Effector memory CD4-positive, alpha-beta T cell (primary cell): ENCODE results near the gene EIF4B.
A peak's percentile ranks its signal among the peaks of the same experiment; 100 is the strongest.

Experiments
- DNase-seq, 3 donors: peaks; one replicate each; pipeline ENCODE4 v3.0.0-alpha.2; 2020
- H3K27ac ChIP-seq: 2 replicates; pipeline ENCODE4 v1.7.0; 2013; ENCODE audit warnings: mild to moderate bottlenecking, low read length, moderate library complexity; ENCODE audit not compliant: insufficient read depth, poor library complexity, severe bottlenecking
- H3K27me3 ChIP-seq: replicated peaks from 2 replicates; pipeline ENCODE4 v1.7.0; 2013; ENCODE audit warnings: mild to moderate bottlenecking, low read length; ENCODE audit not compliant: insufficient read depth, control insufficient read depth, poor library complexity, severe bottlenecking
- H3K36me3 ChIP-seq: 2 replicates; pipeline ENCODE4 v1.7.0; 2013; ENCODE audit warnings: mild to moderate bottlenecking, low read length, moderate library complexity; ENCODE audit not compliant: control insufficient read depth, insufficient read depth
- H3K4me1 ChIP-seq: 2 replicates; pipeline ENCODE4 v1.7.0; 2013; ENCODE audit warnings: low read length, mild to moderate bottlenecking; ENCODE audit not compliant: control insufficient read depth, insufficient read depth, poor library complexity, severe bottlenecking
- H3K4me3 ChIP-seq: 2 replicates; pipeline ENCODE4 v1.7.0; 2013; ENCODE audit warnings: low read length, low read depth, mild to moderate bottlenecking; ENCODE audit not compliant: insufficient read depth, poor library complexity, severe bottlenecking
- H3K9me3 ChIP-seq: 2 replicates; pipeline ENCODE4 v1.7.0; 2013; ENCODE audit warnings: mild to moderate bottlenecking, low read length, moderate library complexity; ENCODE audit not compliant: control insufficient read depth

The EIF4B gene

GRCh38 chr12:53050426-53051057 is 44.3 kb downstream of the EIF4B start:
- no peak for DNase-seq
- H3K4me3 ChIP-seq, result no peak overlapping the region
- no peak overlapping the region for H3K27ac ChIP-seq
- H3K9me3 ChIP-seq, result no peaks in the 10 kb centered on the region
- H3K27me3 ChIP-seq, result no peaks in the 10 kb centered on the region
- H3K4me1 ChIP-seq, result peaks cover 10% of the 10 kb centered on the region
- no peaks in the 10 kb centered on the region for H3K36me3 ChIP-seq

- Histone ChIP-seq H3K27ac (no peak overlapping the region), H3K9me3 (no peaks in the 10 kb centered on the region), H3K27me3 (no peaks in the 10 kb centered on the region), H3K36me3 (no peaks in the 10 kb centered on the region), H3K4me3 (no peak overlapping the region), H3K4me1 (peaks cover 10% of the 10 kb centered on the region)
- DNase-seq, result no peak
Observed at GRCh38 chr12:53051058-53051880, 45.0 kb downstream of the EIF4B start.

- H3K36me3 ChIP-seq, result no peaks in the 10 kb centered on the region
- no peak overlapping the region for H3K4me3 ChIP-seq
- peaks cover 10% of the 10 kb centered on the region for H3K4me1 ChIP-seq
- no peaks in the 10 kb centered on the region for H3K9me3 ChIP-seq
- H3K27ac ChIP-seq, result no peak overlapping the region
- no peak for DNase-seq
- H3K27me3 ChIP-seq, result no peaks in the 10 kb centered on the region
Observed at GRCh38 chr12:53051881-53052412, 45.7 kb downstream of the EIF4B start.

GRCh38 chr12:53052419-53053217 is 46.4 kb downstream of the EIF4B start:
- H3K36me3 ChIP-seq, result no peaks in the 10 kb centered on the region
- DNase-seq, result no peak
- no peaks in the 10 kb centered on the region for H3K9me3 ChIP-seq
- H3K4me3 ChIP-seq, result no peak overlapping the region
- no peak overlapping the region for H3K27ac ChIP-seq
- H3K27me3 ChIP-seq, result no peaks in the 10 kb centered on the region
- H3K4me1 ChIP-seq, result peaks cover 9% of the 10 kb centered on the region

DNA sequence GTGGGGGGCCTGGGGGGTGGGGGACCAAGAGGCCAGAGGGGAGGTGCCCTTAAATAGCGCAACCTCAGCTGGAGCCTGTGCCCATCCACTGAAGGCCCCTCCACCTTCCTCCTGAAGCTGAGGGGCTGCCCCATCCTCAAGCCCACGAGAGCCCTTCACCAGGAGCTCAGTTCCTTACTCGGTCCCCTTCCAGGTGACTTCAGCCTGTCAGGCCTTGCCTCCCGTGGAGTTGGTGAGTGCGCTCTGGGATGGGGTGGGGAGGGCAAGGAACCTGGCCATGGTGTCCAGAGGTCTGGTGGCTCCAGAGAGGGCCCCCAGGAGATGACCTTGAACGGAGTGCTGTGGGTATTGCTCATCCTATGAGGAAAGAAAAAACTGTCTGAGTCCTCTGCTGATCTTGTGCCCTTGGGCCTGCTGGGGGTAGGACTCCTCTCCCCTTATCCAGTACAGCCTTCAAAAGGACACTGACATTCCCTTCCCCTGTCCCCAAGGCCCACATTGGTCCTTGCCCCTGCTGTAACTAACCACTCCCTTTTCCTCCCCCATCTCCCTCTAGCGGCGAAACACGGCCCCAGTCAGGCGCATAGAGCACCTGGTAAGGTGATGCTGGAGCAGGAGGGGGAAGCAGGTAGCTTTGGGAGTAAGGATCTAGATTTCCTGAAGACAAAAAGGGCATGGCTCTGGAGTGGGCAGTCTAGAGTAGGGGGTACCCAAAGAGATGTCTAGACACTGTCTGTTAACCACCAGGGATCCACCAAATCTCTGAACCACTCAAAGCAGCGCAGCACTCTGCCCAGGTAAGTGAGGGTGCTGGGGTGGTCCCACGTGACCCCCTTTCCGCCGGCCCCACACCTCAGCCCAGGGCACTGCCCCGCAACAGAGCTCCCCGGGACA is 47.2 kb downstream of the EIF4B start:
- peaks cover 4% of the 10 kb centered on the region for H3K4me1 ChIP-seq
- peak overlapping the region; percentile 50 for H3K4me3 ChIP-seq
- no peaks in the 10 kb centered on the region for H3K27me3 ChIP-seq
- peak overlapping the region; percentile 40 for H3K27ac ChIP-seq
- no peaks in the 10 kb centered on the region for H3K9me3 ChIP-seq
- DNase-seq, result peak; percentile 36 to 49 (median 42)
- no peaks in the 10 kb centered on the region for H3K36me3 ChIP-seq

GRCh38 chr12:53054112-53054878 is 48.0 kb downstream of the EIF4B start:
- no peaks in the 10 kb centered on the region for H3K27me3 ChIP-seq
- no peaks in the 10 kb centered on the region for H3K36me3 ChIP-seq
- peak overlapping the region; percentile 50 for H3K4me3 ChIP-seq

DNA sequence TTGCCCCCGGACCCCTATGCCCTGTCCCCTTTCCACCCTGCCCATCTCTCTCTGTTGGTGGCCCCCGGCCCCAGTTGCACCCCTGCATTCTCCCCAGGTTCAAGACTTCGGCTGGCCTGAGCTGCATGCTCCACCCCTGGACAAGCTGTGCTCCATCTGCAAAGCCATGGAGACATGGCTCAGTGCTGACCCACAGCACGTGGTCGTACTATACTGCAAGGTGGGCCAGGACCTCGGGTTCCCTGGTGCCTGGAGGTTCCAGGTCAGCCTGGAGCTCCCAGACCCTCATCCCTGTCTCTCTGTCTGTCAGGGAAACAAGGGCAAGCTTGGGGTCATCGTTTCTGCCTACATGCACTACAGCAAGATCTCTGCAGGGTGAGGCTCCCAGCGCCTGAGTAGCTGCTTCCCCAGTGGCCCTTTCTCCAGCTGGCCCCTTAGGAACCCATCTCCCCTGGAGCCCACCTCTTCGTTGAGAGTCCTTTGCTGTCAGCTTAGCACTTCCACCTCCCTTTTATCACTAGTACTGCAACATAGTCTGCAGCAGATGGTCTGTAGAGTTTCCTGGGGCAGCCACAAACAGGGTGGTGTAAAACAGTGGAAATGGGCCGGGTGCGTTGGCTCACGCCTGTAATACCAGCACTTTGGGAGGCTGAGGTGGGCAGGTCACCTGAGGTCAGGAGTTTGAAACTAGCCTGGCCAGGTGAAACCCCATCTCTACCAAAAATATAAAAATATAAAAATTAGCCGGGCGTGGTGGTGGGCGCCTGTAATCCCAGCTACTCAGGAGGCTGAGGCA is 49.4 kb downstream of the EIF4B start:
- Histone ChIP-seq H3K27ac (no peak overlapping the region), H3K4me1 (peaks cover 4% of the 10 kb centered on the region), H3K36me3 (no peaks in the 10 kb centered on the region), H3K9me3 (no peaks in the 10 kb centered on the region), H3K27me3 (no peaks in the 10 kb centered on the region), H3K4me3 (no peak overlapping the region)
- DNase-seq, result no peak

More at GRCh38 chr12:53054112-53054878, 48.0 kb downstream of the EIF4B start:
- peaks cover 4% of the 10 kb centered on the region for H3K4me1 ChIP-seq
- peak; percentile 89 to 94 (median 89) for DNase-seq
- H3K9me3 ChIP-seq, result no peaks in the 10 kb centered on the region
- peak overlapping the region; percentile 40 for H3K27ac ChIP-seq

DNA sequence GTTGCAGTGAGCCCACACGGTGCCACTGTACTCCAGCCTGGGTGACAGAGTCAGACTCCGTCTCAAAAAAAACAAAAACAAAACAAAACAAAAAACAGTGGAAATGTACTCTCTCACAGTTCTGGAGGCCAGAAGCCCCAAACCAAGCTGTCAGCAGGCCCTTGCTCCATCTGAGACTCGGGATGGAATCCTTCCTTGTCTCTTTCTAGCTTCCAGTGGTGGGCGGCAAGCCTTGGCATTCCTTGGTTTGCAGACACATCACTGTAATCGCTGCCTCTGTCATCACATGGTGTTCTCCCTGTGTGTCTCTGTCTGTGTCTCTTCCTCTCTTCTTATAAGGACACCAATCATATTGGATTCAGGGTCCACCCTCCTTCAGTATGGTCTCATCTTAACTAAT is 50.0 kb downstream of the EIF4B start:
- no peak for DNase-seq
- Histone ChIP-seq H3K36me3 (no peaks in the 10 kb centered on the region), H3K4me1 (peaks cover 4% of the 10 kb centered on the region), H3K9me3 (no peaks in the 10 kb centered on the region), H3K4me3 (no peak overlapping the region), H3K27ac (no peak overlapping the region), H3K27me3 (no peaks in the 10 kb centered on the region)
